H4 (cell line): ENCODE results near the gene NPY2R. TPM values are rescaled to one million over a fixed set of nuclear protein-coding genes. Genes with fewer than 3 reads are reported as not detected.

Experiments
- DNase-seq: peaks from one replicate; pipeline ENCODE4 v3.0.0-alpha.2; 2015; ENCODE audit warnings: low spot score
- total RNA-seq: library from RNA; depleted of rRNA; stranded (reverse); fragments of >200 nt; shearing (Covaris generic); gene quantifications from 2 replicates; pipeline ENCODE4 v1.2.3, GENCODE V29; 2014; rRNA removed

The NPY2R gene
- total RNA-seq, 1 experiment from 2014 or later = not detected

DNA sequence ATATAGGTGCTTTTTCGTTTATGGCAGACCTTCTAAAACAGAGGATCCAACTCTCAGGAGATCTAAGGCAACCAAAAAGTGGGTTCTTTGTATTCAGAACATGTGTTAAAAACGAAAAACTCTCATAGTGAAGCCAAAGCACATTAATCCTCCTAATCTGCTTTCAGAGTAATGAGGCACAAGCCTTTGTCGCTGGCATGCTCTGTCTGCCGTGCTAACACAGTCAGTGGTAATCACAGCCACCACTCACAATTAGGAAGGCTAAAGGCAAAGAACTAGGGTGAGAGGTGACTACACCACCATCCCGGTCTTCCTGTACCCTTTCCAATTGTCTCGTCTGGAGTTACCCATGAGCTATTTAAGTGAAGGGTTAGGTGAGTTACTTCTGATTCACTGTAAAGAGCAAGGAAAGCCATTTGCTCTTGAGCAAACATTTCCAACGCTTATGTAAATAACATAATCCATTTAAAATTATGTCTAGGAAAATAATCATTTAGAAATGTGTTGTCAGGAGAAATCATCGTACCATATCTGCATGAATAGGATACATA lies 40.7 kb downstream of the NPY2R start:
- DNase-seq = no peak

DNA sequence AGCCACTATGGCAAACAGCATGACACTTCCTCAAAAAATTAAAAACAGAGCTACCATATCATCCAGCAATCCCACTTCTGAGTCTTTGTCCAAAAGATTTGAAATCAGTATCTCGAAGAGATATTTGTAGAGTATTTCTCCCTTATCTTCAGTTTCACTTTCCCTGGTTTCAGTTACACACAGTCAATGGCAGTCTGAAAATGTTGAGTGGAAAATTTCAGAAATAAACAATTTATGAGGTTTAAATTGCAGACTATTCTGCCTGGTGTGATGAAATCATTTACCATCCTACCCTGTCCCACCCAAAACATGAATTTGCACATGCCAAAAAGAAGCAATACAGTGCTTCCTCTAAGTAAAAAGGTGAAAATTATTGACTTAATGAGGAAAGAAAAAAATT lies 43.9 kb downstream of the NPY2R start:
- no peak for DNase-seq

DNA sequence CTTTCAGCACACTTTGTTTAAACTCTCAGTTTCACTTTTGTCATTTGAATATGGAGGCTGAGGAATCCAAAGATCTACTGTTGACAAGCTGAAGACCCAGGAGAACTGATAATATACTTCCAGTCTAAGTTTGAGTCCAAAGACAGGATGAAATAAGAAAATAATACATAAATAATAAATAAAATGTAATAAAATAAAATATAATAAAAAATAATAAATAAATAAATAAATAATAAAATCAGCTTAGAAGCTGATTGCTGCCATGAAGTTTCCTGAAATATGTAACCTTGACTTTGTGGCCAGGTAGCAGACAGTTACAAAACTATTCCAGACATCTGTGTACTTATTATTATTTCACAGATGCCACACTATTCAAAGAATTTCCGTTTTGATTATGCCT lies 55.0 kb downstream of the NPY2R start:
- no peak for DNase-seq

DNA sequence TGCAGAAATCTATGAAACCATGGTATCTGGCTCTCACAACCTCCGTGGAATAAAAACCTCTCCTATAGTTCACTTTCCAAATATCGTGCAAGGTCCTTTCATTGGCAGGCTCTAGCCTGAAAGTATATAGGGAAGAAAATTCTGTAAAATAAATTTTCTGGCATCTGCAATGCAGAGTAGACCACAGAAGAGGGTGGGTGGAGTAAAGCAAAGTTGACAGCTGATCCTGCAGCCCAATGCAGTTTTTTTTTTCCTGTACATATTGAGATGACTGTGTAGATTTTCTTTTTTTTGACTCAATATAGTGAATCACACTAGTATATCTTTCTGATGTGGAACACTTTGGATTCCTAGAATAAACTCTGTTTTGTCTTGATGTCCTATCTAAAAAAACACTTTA lies 56.7 kb downstream of the NPY2R start:
- no peak for DNase-seq

Other genes with a start within 250 kb of the NPY2R start
- gene MAP9, start 168.3 kb downstream of the NPY2R start, total RNA-seq = 9.9 and 15.2 TPM in 2 replicates